Right atrium auricular region (tissue), 2 donors: Measurements from ENCODE around the gene STMN1. TPM values are rescaled to one million over a fixed set of nuclear protein-coding genes. Genes with fewer than 3 reads are reported as not detected.

Source experiments
- DNase-seq: peaks from one replicate; pipeline ENCODE4 v3.0.0-alpha.2; 2019; ENCODE audit warnings: low spot score
- H3K27ac ChIP-seq, 2 donors: fragments of 200-600 bp; sonication (generic); 1 replicate in 1 of 2; 2 replicates in 1 of 2; pipeline ENCODE4 v1.5.1; 2016 to 2019
- H3K27me3 ChIP-seq, 2 donors: fragments of 200-600 bp; sonication (generic); one replicate each; pipeline versions ENCODE4 v1.5.1 to v1.6.0; 2017 to 2019
- H3K36me3 ChIP-seq: fragments of 200-600 bp; sonication (generic); one replicate; pipeline ENCODE4 v1.5.1; 2016
- H3K4me1 ChIP-seq, 2 donors: fragments of 200-600 bp; sonication (generic); one replicate each; pipeline versions ENCODE4 v1.5.1 to v1.6.0; 2017 to 2019
- H3K4me3 ChIP-seq, 2 donors: fragments of 200-600 bp; sonication (generic); 1 replicate in 1 of 2; 2 replicates in 1 of 2; pipeline ENCODE4 v1.5.1; 2017 to 2019; ENCODE audit warnings: mild to moderate bottlenecking in 1 of 2, moderate library complexity in 1 of 2
- H3K9me3 ChIP-seq, 2 donors: fragments of 200-600 bp; sonication (generic); one replicate each; pipeline ENCODE4 v1.5.1; 2019
- CTCF ChIP-seq, 2 donors: fragments of 200-600 bp; sonication (generic); IDR thresholded peaks; one replicate each; pipeline ENCODE4 v1.5.1; 2019; ENCODE audit warnings: antibody characterized with exemption in 2 of 2
- total RNA-seq, 2 donors: library from RNA; depleted of rRNA; stranded (reverse); fragments of >200 nt; gene quantifications; one replicate each; pipeline ENCODE4 v1.1.0, GENCODE V29; 2016

The STMN1 gene
- total RNA-seq, 2 donors from 2014 or later = 13.4 to 21.0 TPM

- no peaks in the 10 kb centered on the region for H3K9me3 ChIP-seq
- peaks cover 0 to 25% of the 10 kb centered on the region in 2 donors for H3K4me1 ChIP-seq
- no peak overlapping the region for H3K27ac ChIP-seq
- TF ChIP-seq CTCF (IDR thresholded peaks at IDR 0.05) = no peak
- no peak for DNase-seq
- H3K4me3 ChIP-seq = no peak overlapping the region
- H3K27me3 ChIP-seq = no peaks in the 10 kb centered on the region
- no peaks in the 10 kb centered on the region for H3K36me3 ChIP-seq
Measured at GRCh38 chr1:25871086-25871703, 35.0 kb downstream of the STMN1 start.

- DNase-seq = no peak
- Histone ChIP-seq H3K36me3 (no peaks in the 10 kb centered on the region), H3K4me1 (peaks cover 0 to 21% of the 10 kb centered on the region in 2 donors), H3K4me3 (no peak overlapping the region), H3K27ac (no peak overlapping the region), H3K9me3 (no peaks in the 10 kb centered on the region), H3K27me3 (no peaks in the 10 kb centered on the region)
- no peak for TF ChIP-seq CTCF (IDR thresholded peaks at IDR 0.05)
Measured at GRCh38 chr1:25870614-25871013, 35.6 kb downstream of the STMN1 start.

- no peaks in the 10 kb centered on the region for H3K27me3 ChIP-seq
Measured at GRCh38 chr1:25869909-25870606, 36.2 kb downstream of the STMN1 start.

GRCh38 chr1:25867210-25867991, 38.8 kb downstream of the STMN1 start:
- peaks cover 0 to 12% of the 10 kb centered on the region in 2 donors for H3K4me1 ChIP-seq

More at GRCh38 chr1:25869909-25870606, 36.2 kb downstream of the STMN1 start:
- Histone ChIP-seq H3K4me1 (peaks cover 0 to 19% of the 10 kb centered on the region in 2 donors), H3K27ac (no peak overlapping the region), H3K36me3 (no peaks in the 10 kb centered on the region), H3K9me3 (no peaks in the 10 kb centered on the region), H3K4me3 (no peak overlapping the region)
- no peak for TF ChIP-seq CTCF (IDR thresholded peaks at IDR 0.05)
- DNase-seq = no peak

GRCh38 chr1:25866288-25866687, 39.9 kb downstream of the STMN1 start:
- no peak for TF ChIP-seq CTCF (IDR thresholded peaks at IDR 0.05)
- Histone ChIP-seq H3K27me3 (no peaks in the 10 kb centered on the region), H3K36me3 (no peaks in the 10 kb centered on the region), H3K9me3 (no peaks in the 10 kb centered on the region), H3K4me1 (peaks cover 0 to 3% of the 10 kb centered on the region in 2 donors), H3K27ac (no peak overlapping the region), H3K4me3 (no peak overlapping the region)
- DNase-seq = no peak

More at GRCh38 chr1:25867210-25867991, 38.8 kb downstream of the STMN1 start:
- no peaks in the 10 kb centered on the region for H3K36me3 ChIP-seq
- no peak overlapping the region for H3K4me3 ChIP-seq
- no peak for DNase-seq
- TF ChIP-seq CTCF (IDR thresholded peaks at IDR 0.05) = no peak
- no peak overlapping the region for H3K27ac ChIP-seq
- H3K27me3 ChIP-seq = no peaks in the 10 kb centered on the region
- H3K9me3 ChIP-seq = no peaks in the 10 kb centered on the region
